HCT116 (cell line): ENCODE results near the gene TWIST2. TPM values are rescaled to one million over a fixed set of nuclear protein-coding genes. Genes with fewer than 3 reads are reported as not detected.

ENCODE experiments used
- ATAC-seq: fragments of 200-7000 bp; cut with Tn5 transposase; 2 replicates; pipeline ENCODE4 v1.9.1; 2020; ENCODE audit warnings: mild to moderate bottlenecking, moderate library complexity
- BruUV-seq: library from RNA; stranded (reverse); fragments of 400-500 nt; replicated peaks from 2 replicates; lab custom pipeline; 2021; lab: Mats Ljungman, UMichigan
- CTCF ChIA-PET: fragments of 300-600 bp; sonication (Branson Sonifier 250); formaldehyde crosslinking; loops from one replicate; lab custom pipeline; 2021; ENCODE audit warnings: antibody characterized with exemption; lab: Charles Lee
- POLR2A ChIA-PET: fragments of 300-600, 350-600 bp; sonication (Branson Sonifier 250); formaldehyde crosslinking; loops from one replicate; lab custom pipeline; 2021; ENCODE audit warnings: antibody characterized with exemption; lab: Charles Lee
- RAD21 ChIA-PET, 2 experiments: fragments of 300-600 bp; sonication (Branson Sonifier 250); formaldehyde crosslinking; loops; one replicate each; lab custom pipeline; 2023; ENCODE audit warnings: low total read pairs in 2 of 2; ENCODE audit not compliant: uncharacterized antibody in 2 of 2, unreplicated experiment in 2 of 2, low non-redundant PET in 1 of 2; lab: Charles Lee
- DNase-seq: peaks from one replicate; pipeline ENCODE4 v3.0.0-alpha.2; 2010; ENCODE audit warnings: low read depth, low spot score
- H2AFZ ChIP-seq: fragments of 200-600 bp; shearing (Covaris generic), sonication (generic); 2 replicates; pipeline ENCODE4 v1.6.1; 2017; ENCODE audit warnings: low read depth, mixed run types, mixed read lengths, antibody characterized with exemption, low read length; ENCODE audit not compliant: poor library complexity, severe bottlenecking
- H3K27ac ChIP-seq: 2 replicates; pipeline ENCODE4 v1.5.1; 2012; ENCODE audit warnings: low read depth, low read length
- H3K27me3 ChIP-seq: fragments of 200-600 bp; sonication (generic); 2 replicates; pipeline ENCODE4 v1.6.1; 2016; ENCODE audit warnings: mixed run types, low read length, mixed read lengths; ENCODE audit not compliant: insufficient read depth
- H3K36me3 ChIP-seq, 2 experiments: fragments of 200-500 bp in 1 of 2; fragments of 200-600 bp in 1 of 2; sonication (Bioruptor generic) in 1 of 2; sonication (generic) in 1 of 2; 2 replicates each; pipeline versions ENCODE4 v1.5.1 to v1.6.1; 2014 to 2016; ENCODE audit warnings: low read length in 2 of 2, inconsistent platforms in 1 of 2, mixed read lengths in 1 of 2, mixed run types in 1 of 2; ENCODE audit not compliant: insufficient read depth in 2 of 2, control insufficient read depth in 1 of 2
- H3K4me1 ChIP-seq, 2 experiments: fragments of 200-600 bp in 1 of 2; sonication (generic) in 1 of 2; 2 replicates each; pipeline versions ENCODE4 v1.5.1 to v1.6.1; 2012 to 2017; ENCODE audit warnings: low read length in 2 of 2, inconsistent platforms in 1 of 2, mild to moderate bottlenecking in 1 of 2, mixed read lengths in 1 of 2, mixed run types in 1 of 2, moderate library complexity in 1 of 2; ENCODE audit not compliant: insufficient read depth in 2 of 2, control insufficient read depth in 1 of 2
- H3K4me2 ChIP-seq: fragments of 200-600 bp; sonication (generic); 2 replicates; pipeline ENCODE4 v1.6.1; 2017; ENCODE audit warnings: mixed run types, low read length, mixed read lengths
- H3K4me3 ChIP-seq, 2 experiments: fragments of 200-600 bp in 1 of 2; sonication (generic) in 1 of 2; replicated peaks in 1 of 2; 2 replicates each; pipeline ENCODE4 v1.5.1; 2011 to 2016; ENCODE audit warnings: low read length in 2 of 2, control low read depth in 1 of 2, low read depth in 1 of 2, mild to moderate bottlenecking in 1 of 2, mixed read lengths in 1 of 2, mixed run types in 1 of 2
- H3K79me2 ChIP-seq: fragments of 200-600 bp; sonication (generic); 2 replicates; pipeline ENCODE4 v1.6.1; 2017; ENCODE audit warnings: mild to moderate bottlenecking, mixed run types, low read length, moderate library complexity, mixed read lengths; ENCODE audit not compliant: insufficient read depth
- H3K9ac ChIP-seq: fragments of 200-600 bp; sonication (generic); 2 replicates; pipeline ENCODE4 v1.6.1; 2016; ENCODE audit warnings: low read length, mixed read lengths
- H3K9me2 ChIP-seq: fragments of 200-600 bp; sonication (generic), shearing (Covaris generic); 2 replicates; pipeline ENCODE4 v1.6.1; 2017; ENCODE audit warnings: mixed run types, mild to moderate bottlenecking, moderate library complexity; ENCODE audit not compliant: insufficient read depth
- H3K9me3 ChIP-seq, 2 experiments: fragments of 200-500 bp in 1 of 2; fragments of 200-600 bp in 1 of 2; sonication (Bioruptor generic) in 1 of 2; sonication (generic) in 1 of 2; 2 replicates each; pipeline ENCODE4 v1.6.1; 2014 to 2017; ENCODE audit warnings: low read length in 2 of 2, mixed read lengths in 2 of 2, inconsistent platforms in 1 of 2, low read depth in 1 of 2, mild to moderate bottlenecking in 1 of 2, mixed run types in 1 of 2, moderate library complexity in 1 of 2; ENCODE audit not compliant: control insufficient read depth in 1 of 2, insufficient read depth in 1 of 2
- H4K20me1 ChIP-seq: fragments of 200-600 bp; sonication (generic), shearing (Covaris generic); 2 replicates; pipeline ENCODE4 v1.6.1; 2017; ENCODE audit warnings: mixed run types, mild to moderate bottlenecking, moderate library complexity; ENCODE audit not compliant: insufficient read depth
- CBX3 ChIP-seq: IDR thresholded peaks from 2 replicates; pipeline ENCODE4 v1.6.1; 2012; ENCODE audit warnings: low read depth
- EZH2 ChIP-seq: fragments of 200-600 bp; sonication (generic); IDR thresholded peaks from 2 replicates; pipeline ENCODE4 v1.6.1; 2017; ENCODE audit warnings: antibody characterized with exemption, mixed run types
- EZH2phosphoT487 ChIP-seq: fragments of 200-600 bp; IDR thresholded peaks from 2 replicates; pipeline ENCODE4 v1.6.1; 2018; ENCODE audit warnings: antibody characterized with exemption, borderline replicate concordance
- POLR2A ChIP-seq: IDR thresholded peaks from 2 replicates; pipeline ENCODE4 v1.7.0; 2011; ENCODE audit warnings: borderline replicate concordance; ENCODE audit not compliant: insufficient read depth, insufficient read length; ENCODE audit errors: extremely low read depth
- POLR2AphosphoS5 ChIP-seq: IDR thresholded peaks from 2 replicates; pipeline ENCODE4 v1.6.1; 2011; ENCODE audit warnings: mild to moderate bottlenecking, low read depth, low read length, moderate library complexity
- RAD21 ChIP-seq: IDR thresholded peaks from 2 replicates; pipeline ENCODE4 v1.6.1; 2012; ENCODE audit warnings: low read depth, mild to moderate bottlenecking
- REST ChIP-seq: IDR thresholded peaks from 2 replicates; pipeline ENCODE4 v1.6.1; 2012; ENCODE audit warnings: low read depth
- SP1 ChIP-seq: IDR thresholded peaks from 2 replicates; pipeline ENCODE4 v1.6.1; 2012; ENCODE audit warnings: low read depth
- YY1 ChIP-seq: IDR thresholded peaks from 2 replicates; pipeline ENCODE4 v1.6.1; 2011; ENCODE audit warnings: low read length, low read depth, moderate library complexity, mild to moderate bottlenecking; ENCODE audit not compliant: insufficient replicate concordance; ENCODE audit errors: extremely low read depth
- ZNF274 ChIP-seq: fragments of 200-500 bp; sonication (Bioruptor generic); IDR thresholded peaks from 2 replicates; pipeline ENCODE4 v1.6.1; 2014; ENCODE audit warnings: mild to moderate bottlenecking, low read depth, low read length, inconsistent platforms
- intact Hi-C: fragments of 100-400 bp; cut with micrococcal nuclease; formaldehyde crosslinking; loops from 2 replicates; pipeline ENCODE4 v1.10.0; 2022
- total RNA-seq: library from RNA; stranded (reverse); gene quantifications from one replicate; pipeline ENCODE4 v1.2.1, GENCODE V29; 2021; ENCODE audit not compliant: unreplicated experiment

TWIST2 gene
- total RNA-seq, 1 experiment from 2014 or later: not detected

DNA sequence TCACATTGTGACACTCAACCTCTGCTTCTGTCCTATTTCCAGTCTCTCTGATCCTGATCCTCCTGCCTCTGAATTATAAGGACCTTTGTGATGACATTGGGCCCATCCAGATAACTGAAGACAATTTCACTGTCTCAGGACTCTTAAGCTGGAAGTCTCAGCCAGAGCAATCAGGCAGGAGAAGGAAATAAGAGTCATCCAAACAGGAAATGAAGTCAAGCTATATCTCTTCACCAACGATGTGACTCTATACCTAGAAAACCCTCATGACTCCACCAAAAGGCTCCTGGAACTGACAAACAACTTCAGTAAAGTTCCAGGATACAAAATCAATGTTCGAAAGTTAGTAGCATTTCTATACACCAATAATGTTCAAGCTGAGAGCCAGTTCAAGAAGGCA, 29.3 kb upstream of the TWIST2 start:
- H3K4me3 ChIP-seq: no peak overlapping the region
- no TSS peak for BruUV-seq
- no peak for ATAC-seq
- intact Hi-C loops: no loop called here
- no peak overlapping the region for H3K27ac ChIP-seq
- TF ChIP-seq SP1: no peak
- TF ChIP-seq REST: no peak
- TF ChIP-seq POLR2A: no peak
- TF ChIP-seq, all 23 proteins: peak for 0
- no peaks in the 10 kb centered on the region for H4K20me1 ChIP-seq
- no peaks in the 10 kb centered on the region for H3K36me3 ChIP-seq
- H3K4me1 ChIP-seq: no peaks in the 10 kb centered on the region
- RAD21 ChIA-PET: no interaction called here
- no peak overlapping the region for H3K4me2 ChIP-seq
- DNase-seq: no peak
- CTCF ChIA-PET: no interaction called here
- no peak overlapping the region for H2AFZ ChIP-seq
- no peaks in the 10 kb centered on the region for H3K79me2 ChIP-seq
- POLR2A ChIA-PET: no interaction called here
- H3K27me3 ChIP-seq: peaks cover 20% of the 10 kb centered on the region; the same call in 1 of the 2 replicates
- no peaks in the 10 kb centered on the region for H3K9me2 ChIP-seq
- H3K9ac ChIP-seq: no peak overlapping the region
- no peaks in the 10 kb centered on the region for H3K9me3 ChIP-seq

GRCh38 chr2:238820197-238820596, 27.7 kb upstream of the TWIST2 start:
- Histone ChIP-seq H3K27ac (no peak overlapping the region), H3K9me3 (0 out of 4 replicates have a peak, but pooled peaks cover 0 to 6% of the 10 kb centered on the region in 2 experiments), H3K9ac (no peak overlapping the region), H3K79me2 (no peaks in the 10 kb centered on the region), H3K4me1 (no peaks in the 10 kb centered on the region), H3K4me2 (no peak overlapping the region), H3K4me3 (no peak overlapping the region), H4K20me1 (no peaks in the 10 kb centered on the region), H2AFZ (no peak overlapping the region), H3K27me3 (peaks cover 13% of the 10 kb centered on the region; the same call in 1 of the 2 replicates), H3K9me2 (no peaks in the 10 kb centered on the region), H3K36me3 (no peaks in the 10 kb centered on the region)
- intact Hi-C loops: no loop called here
- no peak for TF ChIP-seq POLR2AphosphoS5
- no peak for TF ChIP-seq CBX3
- TF ChIP-seq SP1: no peak
- no peak for TF ChIP-seq ZNF274
- no peak for TF ChIP-seq EZH2
- no peak for TF ChIP-seq EZH2phosphoT487
- TF ChIP-seq YY1: no peak
- TF ChIP-seq REST: no peak
- no peak for TF ChIP-seq RAD21
- ATAC-seq: no peak
- RAD21 ChIA-PET: no interaction called here
- CTCF ChIA-PET: no interaction called here
- DNase-seq: no peak
- no TSS peak for BruUV-seq
- POLR2A ChIA-PET: no interaction called here
